ENCODE results near the gene GGA1. TPM values are rescaled to one million over a fixed set of nuclear protein-coding genes. Genes with fewer than 3 reads are reported as not detected.

The GGA1 gene
- total RNA-seq (2022; extraction: Qiagen RNA extraction; ENCODE audit: low read depth): 18.9 to 25.2 TPM (median 22.3 TPM) in 5 replicates

GRCh38 chr22:37608477-37609239 is at the start of gene GGA1:
Gene GGA1 (plus strand): TSS chr22:37608834. CDS start chr22:37608861, 27 bp downstream.

GRCh38 chr22:37559901-37560607 is 48.6 kb upstream of the GGA1 start, which contains the start of gene CDC42EP1:
Gene CDC42EP1 (plus strand): TSS chr22:37560480. CDS start chr22:37566350, 5,870 bp downstream.

GRCh38 chr22:37639070-37639760 is 30.6 kb downstream of the GGA1 start, which contains the start of gene SH3BP1:
Gene SH3BP1 (plus strand): TSS chr22:37639669. CDS start chr22:37639788, 119 bp downstream.

DNA sequence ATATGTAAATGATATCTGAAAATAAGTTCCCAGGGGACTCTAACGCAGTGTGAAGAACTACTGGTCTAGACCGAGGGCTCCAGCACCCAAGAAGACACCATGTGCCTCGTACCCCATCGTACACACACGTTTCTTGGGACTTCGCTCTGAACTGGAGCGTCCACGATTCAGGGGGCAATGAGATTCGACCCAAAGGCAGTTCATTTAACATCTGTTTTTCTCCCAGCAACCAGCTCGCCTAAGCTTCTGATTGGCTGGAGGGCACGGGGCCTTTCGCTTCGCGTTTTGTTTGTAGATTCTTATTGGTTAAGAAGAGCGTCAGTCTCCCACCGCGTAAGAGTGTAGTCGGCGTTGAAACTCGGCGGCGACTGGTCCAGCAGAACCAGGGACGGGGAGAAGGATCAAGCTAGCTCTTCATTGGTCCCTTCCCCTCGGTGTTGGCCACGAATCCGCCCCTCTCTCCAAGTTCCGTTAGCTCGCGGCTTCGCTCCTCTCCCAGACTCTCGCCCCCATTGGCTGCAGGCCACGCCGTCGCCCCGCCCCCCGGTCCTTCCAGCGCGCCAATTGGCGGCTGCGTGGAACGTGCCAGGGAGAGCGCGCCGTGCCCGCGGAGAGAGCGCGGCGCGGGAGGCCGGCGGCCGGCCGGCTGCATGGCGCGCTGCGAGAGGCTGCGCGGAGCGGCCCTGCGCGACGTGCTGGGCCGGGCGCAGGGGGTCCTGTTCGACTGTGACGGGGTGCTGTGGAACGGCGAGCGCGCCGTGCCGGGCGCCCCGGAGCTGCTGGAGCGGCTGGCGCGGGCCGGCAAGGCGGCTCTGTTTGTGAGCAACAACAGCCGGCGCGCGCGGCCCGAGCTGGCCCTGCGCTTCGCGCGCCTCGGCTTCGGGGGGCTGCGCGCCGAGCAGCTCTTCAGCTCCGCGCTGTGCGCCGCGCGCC is 49.8 kb downstream of the GGA1 start, which contains the start of gene PDXP:
PDXP (plus strand) TSS at position 591 of the 933 bp plus-strand sequence; CDS start at position 651, 60 bp downstream.

DNA sequence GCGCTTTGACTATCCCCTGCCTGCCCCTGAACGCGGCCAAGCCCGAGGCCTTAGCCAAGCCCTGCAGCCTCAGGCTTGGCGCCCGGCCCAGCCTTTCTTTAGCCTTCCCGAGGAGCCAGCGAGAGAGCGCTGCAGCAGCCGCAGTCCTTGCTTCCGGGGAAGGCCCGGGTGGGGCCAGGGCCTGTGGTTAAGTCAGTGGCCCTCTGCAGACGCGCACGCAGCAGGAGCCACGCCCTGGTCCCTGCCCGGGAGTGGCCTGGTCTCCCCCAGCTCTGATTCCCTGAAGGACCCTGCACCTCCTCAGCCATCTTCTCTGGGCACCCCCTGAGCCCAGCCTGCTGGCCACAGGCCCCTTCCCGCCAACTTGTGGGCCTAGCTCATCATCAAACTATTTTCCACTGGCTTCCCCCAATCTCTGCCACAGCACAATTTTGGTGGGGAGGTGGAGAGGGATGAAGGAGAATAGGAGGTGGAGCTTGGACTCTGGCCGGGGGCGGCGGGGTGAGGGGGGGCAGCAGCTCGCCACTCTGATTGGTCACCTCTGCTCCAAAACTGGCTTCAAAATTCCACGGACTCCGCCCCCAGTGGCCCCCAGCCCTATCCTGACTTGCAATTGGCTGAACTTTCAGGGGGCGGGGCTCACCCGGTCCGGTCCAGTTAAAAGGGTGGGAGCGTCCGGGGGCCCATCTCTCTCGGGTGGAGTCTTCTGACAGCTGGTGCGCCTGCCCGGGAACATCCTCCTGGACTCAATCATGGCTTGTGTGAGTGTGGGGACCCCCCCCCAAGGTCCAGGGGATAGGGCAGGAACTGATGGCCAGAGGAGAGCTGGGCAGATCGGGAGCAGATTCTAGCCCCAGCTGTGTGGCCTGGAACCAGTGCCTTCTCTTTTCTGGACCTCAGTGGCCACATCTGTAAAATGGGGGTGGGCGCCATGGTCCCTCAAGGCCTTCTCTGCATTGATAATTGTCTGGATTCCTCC is 66.6 kb downstream of the GGA1 start, which contains the start of gene LGALS1:
LGALS1 (plus strand) TSS at position 686 of the 979 bp plus-strand sequence; CDS start at position 753, 67 bp downstream.

Other genes with a start within 250 kb of the GGA1 start
- gene ELFN2, start 181.4 kb upstream of the GGA1 start, total RNA-seq (2022; extraction: Qiagen RNA extraction; ENCODE audit: low read depth): 5.8 to 9.0 TPM (median 8.2 TPM) in 5 replicates
- 1.5 to 3.2 TPM (median 2.5 TPM) in 5 replicates for gene MFNG, start 122.5 kb upstream of the GGA1 start, total RNA-seq (2022; extraction: Qiagen RNA extraction; ENCODE audit: low read depth)
- 32.3 to 40.9 TPM (median 34.9 TPM) in 5 replicates for gene CARD10, start 89.4 kb upstream of the GGA1 start, total RNA-seq (2022; extraction: Qiagen RNA extraction; ENCODE audit: low read depth)
- gene CDC42EP1, start 48.4 kb upstream of the GGA1 start, total RNA-seq (2022; extraction: Qiagen RNA extraction; ENCODE audit: low read depth): 27.2 to 39.2 TPM (median 36.6 TPM) in 5 replicates
- gene LGALS2, start 28.7 kb upstream of the GGA1 start, total RNA-seq (2022; extraction: Qiagen RNA extraction; ENCODE audit: low read depth): 0.27 to 0.45 TPM (median 0.34 TPM) in 4 of 5 replicates, not detected in the other
- 1.2 to 2.8 TPM (median 2.0 TPM) in 5 replicates for gene SH3BP1, start 30.8 kb downstream of the GGA1 start, total RNA-seq (2022; extraction: Qiagen RNA extraction; ENCODE audit: low read depth)
- gene PDXP, start 49.9 kb downstream of the GGA1 start, total RNA-seq (2022; extraction: Qiagen RNA extraction; ENCODE audit: low read depth): 16.3 to 21.8 TPM (median 21.4 TPM) in 5 replicates
- 1,299 to 1,423 TPM (median 1,303 TPM) in 5 replicates for gene LGALS1, start 66.8 kb downstream of the GGA1 start, total RNA-seq (2022; extraction: Qiagen RNA extraction; ENCODE audit: low read depth)
- gene NOL12, start 77.5 kb downstream of the GGA1 start, total RNA-seq (2022; extraction: Qiagen RNA extraction; ENCODE audit: low read depth): 26.8 to 30.7 TPM (median 28.4 TPM) in 5 replicates
- 21.4 to 33.2 TPM (median 28.4 TPM) in 5 replicates for gene TRIOBP, start 88.2 kb downstream of the GGA1 start, total RNA-seq (2022; extraction: Qiagen RNA extraction; ENCODE audit: low read depth)
- 2.4 to 4.0 TPM (median 3.0 TPM) in 5 replicates for gene GCAT, start 199.1 kb downstream of the GGA1 start, total RNA-seq (2022; extraction: Qiagen RNA extraction; ENCODE audit: low read depth)
- gene GALR3, start 214.5 kb downstream of the GGA1 start, total RNA-seq (2022; extraction: Qiagen RNA extraction; ENCODE audit: low read depth): not detected in 5 replicates
- gene ANKRD54, start 235.5 kb downstream of the GGA1 start, total RNA-seq (2022; extraction: Qiagen RNA extraction; ENCODE audit: low read depth): 16.9 to 26.6 TPM (median 24.2 TPM) in 5 replicates
- 250 to 297 TPM (median 288 TPM) in 5 replicates for gene EIF3L, start 240.6 kb downstream of the GGA1 start, total RNA-seq (2022; extraction: Qiagen RNA extraction; ENCODE audit: low read depth)

Data from A549 treated with CpdA at 1 μM for 4 hours (cell line).